ENCODE data around the gene LYVE1.

Gene LYVE1

DNA sequence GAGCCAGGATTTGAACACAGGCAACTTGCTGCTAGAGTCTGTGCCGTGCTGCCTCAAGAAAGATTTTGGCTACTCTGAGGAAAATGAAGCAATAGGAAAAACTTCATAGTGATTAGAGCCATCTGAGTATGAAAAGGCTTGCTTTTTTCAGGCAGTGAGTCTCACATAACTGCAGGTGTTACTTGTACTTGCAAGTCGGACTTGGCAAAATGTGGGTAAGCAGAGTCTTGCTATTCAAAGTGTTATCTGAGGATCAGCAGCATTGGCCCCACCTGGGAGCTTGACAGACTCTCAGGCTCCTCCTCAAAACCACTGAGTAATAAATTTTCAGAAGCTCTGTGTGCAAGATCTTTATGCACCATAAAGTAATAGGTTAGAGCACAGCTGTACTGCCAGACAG lies 45.5 kb downstream of the LYVE1 start:
- DNase-seq (ENCODE audit: low read depth, low spot score), result no peak

DNA sequence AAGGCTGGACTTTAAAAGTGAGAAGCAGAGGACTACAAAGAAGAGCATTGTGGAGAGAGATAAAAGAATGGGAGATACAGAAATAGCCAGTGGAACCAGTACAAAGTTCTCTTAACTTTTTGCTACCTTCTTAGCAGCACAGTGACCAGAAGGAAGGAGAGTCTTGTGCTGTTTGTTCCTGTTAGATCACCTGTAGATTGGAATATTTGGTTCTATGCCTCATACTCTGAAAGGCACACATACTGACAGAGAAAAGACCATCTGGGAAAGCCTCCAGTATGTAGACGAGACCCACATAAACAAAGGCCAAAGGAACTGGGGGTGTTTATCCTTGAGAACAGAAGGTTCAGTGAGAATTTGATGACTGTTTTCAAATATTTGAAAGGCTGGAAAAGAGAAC lies 46.2 kb downstream of the LYVE1 start:
- DNase-seq (ENCODE audit: low read depth, low spot score), result no peak

DNA sequence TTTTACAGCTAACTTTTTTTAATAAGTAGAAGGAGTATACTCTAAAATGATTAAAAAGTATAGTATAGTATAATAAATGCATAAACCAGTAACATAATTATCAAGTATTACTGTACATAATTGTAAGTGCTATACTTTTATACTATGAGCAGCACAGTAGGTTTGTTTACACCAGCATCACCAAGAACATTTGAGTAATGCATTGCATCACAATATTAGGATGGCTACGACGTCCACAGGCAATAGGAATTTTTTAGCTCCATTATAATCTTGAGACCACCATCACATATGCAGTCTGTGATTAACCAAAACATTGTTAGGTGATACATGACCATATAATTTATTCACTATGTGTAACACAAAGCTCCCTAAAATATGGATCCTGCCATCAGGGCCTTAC lies 47.9 kb downstream of the LYVE1 start:
- no peak for DNase-seq (ENCODE audit: low read depth, low spot score)

GRCh38 chr11:10519630-10520029 lies 48.8 kb downstream of the LYVE1 start:
- no peak for DNase-seq (ENCODE audit: low read depth, low spot score)

DNA sequence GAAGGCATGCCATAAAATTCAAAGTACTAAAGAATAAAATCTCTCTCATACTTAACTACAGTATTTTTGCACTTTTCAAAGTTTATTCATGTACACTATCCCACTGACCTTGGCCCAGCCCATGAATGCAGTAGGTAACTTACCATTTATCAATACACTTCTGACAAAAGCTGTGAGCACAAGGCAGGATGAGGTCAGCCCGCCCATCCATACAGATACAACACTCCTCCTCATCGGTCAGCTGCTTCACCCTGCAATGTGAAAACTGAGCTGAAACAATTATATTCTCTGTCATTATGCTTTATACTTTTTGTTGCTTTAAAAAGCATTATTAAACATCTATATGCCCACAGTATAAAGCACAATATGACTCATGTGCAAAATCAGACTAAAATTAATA lies 49.6 kb downstream of the LYVE1 start:
- DNase-seq (ENCODE audit: low read depth, low spot score), result no peak

GRCh38 chr11:10518123-10518522 lies 50.3 kb downstream of the LYVE1 start:
- no peak for DNase-seq (ENCODE audit: low read depth, low spot score)

DNA sequence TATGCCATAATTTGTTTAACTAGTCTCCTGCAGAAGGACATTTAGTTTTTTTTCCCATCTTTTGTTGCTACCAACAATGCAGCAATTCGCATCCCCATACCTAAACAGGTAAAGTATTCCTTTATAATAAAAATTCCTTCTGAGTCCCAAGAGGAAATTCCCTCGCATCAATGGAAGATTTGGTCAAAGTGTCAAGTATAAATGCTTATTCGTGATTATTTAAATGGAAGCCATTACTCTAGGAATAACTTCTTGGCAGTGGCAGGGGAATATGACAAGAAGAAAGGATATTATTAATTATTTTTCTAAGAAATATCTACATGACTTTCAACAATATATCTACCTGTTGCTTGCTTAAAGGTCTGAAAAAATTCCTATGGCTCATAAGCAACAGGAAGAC lies 53.0 kb downstream of the LYVE1 start:
- DNase-seq (ENCODE audit: low read depth, low spot score), result no peak

GRCh38 chr11:10514709-10515108 lies 53.8 kb downstream of the LYVE1 start:
- DNase-seq (ENCODE audit: low read depth, low spot score), result no peak

- no peak for DNase-seq (ENCODE audit: low read depth, low spot score)
These were observed 54.3 kb downstream of the LYVE1 start for GRCh38 chr11:10514202-10514601.

GRCh38 chr11:10511181-10511621 lies 57.3 kb downstream of the LYVE1 start:
- DNase-seq (ENCODE audit: low read depth, low spot score), result no peak

Data from iPS DF 19.7 (cell line).